SW480 (cell line): ENCODE results near the gene GCK.

Experiments
- DNase-seq: peaks from one replicate; pipeline ENCODE4 v3.0.0-alpha.2; 2016; ENCODE audit warnings: low spot score

GCK gene

DNA sequence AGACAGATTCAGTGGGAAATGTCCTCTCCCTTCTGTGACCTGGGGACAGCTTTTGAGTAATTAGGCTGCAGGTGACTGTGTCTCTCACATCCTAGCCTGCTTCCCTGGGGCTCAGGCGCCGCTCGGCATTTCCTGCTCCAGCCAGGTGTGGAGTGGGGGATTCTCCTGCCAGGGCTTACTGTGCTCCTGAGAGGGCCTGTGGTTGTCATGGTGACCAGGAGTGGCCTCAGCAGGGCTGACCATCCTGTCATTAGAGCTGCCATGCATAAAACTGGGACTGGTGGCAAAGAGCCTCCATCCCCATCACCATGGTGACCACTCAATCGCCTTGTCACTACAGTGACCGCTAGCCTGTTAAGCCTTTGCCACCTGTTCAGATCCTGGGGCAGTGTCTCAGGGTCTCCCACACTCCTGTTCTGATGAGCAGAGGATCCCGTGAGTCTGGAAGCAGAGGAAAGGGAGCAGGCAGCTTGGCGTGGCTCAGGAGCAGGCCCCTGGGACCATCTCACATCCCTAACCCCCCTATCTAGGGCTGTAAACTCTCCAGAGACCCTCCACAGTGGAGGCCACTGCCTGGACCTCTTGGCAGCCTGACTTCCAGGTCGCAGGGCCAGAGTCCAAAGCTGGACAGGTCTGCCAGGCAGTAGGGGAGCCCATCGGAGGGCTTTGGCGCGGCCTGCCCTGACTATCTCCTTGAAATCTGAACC is at the start of gene GCK:
GCK (minus strand) TSS at position 154 of the 707 bp plus-strand sequence. CDS start 486 bp downstream, outside the sequence.
- no peak for DNase-seq

DNA sequence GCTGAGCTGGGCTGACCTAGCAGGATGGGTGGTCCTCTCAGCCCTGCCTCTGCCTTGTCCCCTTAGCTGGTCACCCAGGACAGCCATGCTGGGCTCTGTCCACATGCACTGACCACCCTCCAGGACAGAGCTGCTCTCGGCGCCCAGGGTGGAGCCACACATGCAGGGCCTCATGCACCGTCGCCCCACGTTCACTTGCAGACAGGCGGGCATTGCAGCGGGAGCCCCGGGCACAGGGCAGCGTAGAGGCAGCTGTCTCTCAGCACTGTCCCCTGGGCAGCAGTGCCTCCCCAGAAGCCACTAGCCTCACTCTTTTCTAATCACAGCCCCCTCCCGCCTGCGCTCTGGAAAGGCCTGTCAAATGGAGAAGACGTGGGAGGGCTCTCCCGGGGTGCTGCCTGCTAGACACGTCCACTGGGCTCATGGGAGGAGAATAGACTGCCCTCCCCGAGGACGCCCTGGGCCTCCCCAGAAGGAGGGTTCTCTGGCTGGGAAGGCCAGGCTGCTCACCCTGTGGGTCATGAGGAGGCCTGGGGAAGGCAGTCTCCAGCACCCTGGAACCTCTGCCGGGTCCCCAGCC is 49.0 kb upstream of the GCK start:
- no peak for DNase-seq

DNA sequence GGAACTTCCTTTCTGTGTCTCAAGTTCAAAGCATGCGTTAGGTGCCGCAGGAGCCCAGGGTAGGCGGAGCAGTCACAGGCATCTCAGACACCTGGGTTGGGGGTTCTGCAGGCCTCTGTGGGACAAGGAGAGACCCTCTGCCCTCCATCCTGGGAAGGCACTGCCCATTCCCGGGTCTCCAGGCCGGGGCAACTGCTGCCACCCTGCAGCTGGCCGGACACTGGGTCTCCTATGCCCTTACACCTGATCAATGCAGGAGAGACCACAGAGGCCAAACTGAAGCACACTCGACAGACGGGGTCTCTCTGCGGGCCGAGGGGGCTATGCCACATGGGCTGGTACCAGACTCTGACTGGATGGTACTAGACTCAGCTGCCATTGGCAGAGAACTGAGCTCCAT is 48.5 kb upstream of the GCK start:
- no peak for DNase-seq

DNA sequence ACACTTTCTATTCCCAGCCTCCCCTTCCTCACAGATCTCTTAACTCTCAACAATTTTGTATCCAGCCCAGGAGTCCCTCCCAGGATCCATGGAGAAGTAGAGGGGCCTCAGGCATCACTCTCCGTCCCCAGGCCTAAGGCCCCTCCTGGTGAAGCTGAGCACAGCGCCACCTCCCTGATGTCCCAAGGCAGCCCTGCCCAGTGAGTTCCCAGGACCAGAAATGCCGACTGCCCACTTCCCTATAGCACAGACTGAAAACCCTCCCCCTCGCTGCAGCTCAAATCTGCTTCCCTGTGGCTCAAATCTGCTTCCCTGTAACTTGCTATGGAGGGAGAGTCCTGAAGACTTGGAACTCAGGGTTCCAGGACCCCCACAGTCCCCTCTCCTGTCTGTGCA is 47.1 kb upstream of the GCK start:
- DNase-seq: no peak

DNA sequence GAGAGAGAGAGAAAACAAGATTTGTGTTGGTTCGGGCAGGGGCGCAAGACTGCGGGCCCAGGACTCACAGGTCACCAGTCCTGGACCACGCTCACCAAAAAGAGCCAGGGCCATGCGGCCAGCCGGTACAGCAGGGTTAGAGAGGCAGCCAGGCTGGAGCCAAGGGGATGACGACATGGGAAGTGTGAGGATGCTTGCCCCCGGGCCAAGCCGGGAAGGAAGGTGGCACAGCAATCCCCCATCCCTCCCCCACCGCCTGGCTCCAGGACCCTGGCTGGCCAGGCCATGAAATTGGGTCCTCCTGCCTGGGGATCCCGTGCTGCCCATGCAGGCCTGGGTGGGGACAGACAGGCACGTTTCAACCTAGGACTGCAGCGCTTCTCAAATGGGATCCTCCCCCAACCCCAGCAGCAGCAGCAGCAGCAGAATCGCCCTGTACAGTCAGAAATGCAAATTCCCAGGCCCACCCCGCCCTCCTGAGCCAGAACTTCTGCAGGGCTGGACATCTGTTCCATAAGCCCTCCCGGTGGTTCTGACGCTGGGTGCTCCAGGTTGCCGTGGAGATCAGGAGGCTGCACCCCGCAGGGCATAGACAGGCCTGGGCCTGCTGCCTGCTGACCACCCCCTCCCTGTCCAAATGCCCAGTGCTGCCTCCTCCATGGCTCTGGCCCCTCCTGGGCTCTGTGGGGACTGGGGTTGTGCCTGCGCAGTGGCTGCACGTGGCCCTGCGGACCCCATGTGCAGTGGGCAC is 46.5 kb upstream of the GCK start:
- no peak for DNase-seq

DNA sequence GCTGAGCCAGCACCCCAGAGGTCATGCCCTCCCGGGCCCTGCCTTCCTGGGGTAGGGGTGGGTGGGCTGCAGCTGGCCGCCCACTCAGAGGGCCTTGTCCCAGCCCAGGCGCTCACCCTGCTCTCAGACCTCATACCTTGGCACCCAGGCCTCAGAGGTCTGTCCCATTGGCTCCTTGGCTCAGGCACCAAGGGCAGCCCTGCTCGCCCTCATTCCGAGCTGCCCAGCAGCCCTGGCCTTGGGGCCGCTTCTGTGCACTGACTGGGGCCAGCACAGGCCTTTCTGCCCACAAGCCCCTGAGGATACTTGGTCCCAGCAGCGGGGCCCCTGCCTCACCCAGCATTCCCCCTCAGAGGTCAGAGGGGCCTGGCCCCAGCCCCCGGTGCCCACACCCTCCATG is 45.8 kb upstream of the GCK start:
- no peak for DNase-seq

DNA sequence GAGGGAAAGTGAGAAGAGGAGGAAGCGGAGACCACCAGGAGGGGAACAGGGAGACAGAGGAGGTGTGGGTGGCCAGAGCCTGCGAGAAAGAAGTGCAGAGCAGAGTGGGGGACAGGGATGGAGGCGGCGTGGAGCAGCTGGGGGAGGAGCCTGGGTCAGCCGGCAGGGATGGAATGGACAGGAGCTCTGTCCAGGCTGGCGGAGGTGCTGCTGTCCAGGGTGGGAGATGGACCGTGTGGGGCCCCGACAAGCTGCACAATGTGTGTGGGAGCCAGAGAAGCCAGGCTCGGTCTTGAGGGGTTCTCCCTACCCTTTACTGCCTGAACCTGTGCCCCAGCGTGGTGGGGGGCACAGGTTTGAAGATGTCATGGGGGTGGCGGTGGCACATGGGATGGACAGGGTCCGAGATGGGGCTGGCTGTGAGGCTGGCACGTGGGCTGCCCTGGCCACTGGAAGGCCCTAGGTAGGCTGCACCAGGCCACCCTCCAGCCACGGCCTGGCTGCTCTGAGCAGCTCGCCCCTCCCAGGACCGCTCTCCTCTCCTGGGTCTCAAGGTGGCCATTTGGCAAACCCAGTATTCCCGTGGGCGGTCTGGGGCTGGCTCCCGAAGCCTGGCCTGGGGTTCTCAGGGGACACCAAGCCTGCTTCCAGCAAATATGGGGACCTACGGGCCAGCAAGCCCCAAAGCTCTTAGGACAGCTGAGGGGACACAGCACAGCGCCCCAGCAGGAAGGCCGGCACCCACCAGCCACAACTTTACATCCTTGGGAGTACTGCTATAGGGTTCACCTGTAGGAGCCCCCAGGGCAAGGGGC is 43.9 kb upstream of the GCK start:
- DNase-seq: no peak

DNA sequence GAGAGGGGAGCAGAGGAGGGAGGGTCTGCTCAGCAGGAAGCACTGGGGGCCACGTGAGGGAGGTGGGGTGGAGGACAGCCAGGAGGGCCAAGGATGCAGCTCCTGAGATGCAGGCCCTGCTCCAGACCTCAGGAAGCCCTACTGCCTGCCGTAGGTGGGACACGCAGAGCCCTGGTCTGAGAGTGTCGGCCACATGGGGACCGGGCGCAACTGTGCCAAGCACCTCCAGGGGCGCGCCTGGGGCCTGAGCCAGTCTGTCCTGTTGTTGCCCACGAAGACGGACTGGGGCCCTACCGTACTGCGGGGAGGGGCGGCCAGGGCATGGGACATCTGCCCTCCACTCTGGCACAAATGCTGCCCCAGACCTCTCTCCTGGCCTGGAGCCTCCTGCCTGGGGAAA is 43.2 kb upstream of the GCK start:
- no peak for DNase-seq

DNA sequence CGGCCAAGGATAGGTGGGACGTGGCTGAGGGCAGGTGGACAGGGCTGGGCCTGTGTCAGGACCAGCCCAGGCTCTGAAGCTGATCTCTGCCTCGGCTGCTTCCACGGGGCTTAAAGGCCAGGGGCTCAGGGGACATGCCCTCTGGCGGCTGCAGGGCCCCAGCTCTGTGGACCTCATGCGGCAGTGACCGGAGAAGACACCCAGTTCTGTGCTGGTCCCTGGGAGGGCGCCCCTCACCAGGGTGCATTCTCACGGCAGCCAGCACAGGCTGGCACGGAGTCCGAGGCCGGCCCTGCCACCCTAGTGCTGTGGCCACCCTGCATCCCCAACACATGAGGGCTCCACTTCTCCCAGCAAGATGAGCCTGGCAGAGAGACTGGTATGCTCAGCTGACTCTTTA is 41.8 kb upstream of the GCK start:
- no peak for DNase-seq

DNA sequence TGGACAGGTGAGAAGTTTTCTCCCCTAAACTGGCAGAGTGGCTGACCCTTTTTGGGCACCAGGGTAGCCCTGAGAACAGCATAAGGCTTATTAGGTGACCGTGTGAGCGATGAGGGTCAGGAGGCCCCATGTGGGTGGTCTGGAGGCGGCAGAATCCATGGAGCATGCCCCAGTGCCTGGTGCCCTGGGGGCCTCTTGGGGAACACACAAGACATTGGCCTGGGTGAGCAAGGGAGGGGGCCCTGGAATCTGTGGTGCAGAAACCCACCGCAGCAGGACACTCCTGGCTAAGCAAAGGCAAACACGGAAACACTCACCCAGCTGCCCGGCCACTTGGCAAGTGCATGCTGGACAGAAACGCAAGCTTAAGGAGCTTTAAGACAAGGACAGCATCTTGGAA is 41.0 kb upstream of the GCK start:
- no peak for DNase-seq

DNA sequence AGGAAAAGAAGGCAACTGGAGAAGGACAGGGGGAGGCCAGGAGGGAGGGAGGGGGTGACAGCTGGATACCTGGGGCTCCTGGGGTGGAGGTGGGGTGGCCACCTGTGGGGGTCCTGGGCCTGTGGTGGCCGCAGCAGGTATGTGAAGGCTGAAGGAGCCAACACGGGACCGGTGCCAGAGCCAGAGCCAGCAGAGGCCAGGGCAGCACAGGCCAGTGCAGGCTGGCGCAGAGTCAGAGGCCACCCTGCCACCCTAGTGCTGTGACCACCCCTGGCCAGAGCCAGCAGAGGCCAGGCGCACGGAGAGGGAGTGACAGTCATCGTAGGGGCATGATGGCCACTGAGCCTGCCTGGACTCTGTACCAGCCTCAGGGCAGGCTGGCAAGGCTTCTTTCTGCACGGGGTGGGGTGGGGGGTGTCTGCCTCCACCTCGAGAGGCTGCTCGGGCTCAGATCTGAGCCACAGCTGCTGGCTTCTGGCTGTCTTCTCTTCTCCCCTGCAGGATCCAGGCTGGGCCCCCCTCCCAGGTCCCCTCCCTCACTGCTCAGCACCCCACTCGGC is 40.4 kb upstream of the GCK start:
- DNase-seq: no peak

DNA sequence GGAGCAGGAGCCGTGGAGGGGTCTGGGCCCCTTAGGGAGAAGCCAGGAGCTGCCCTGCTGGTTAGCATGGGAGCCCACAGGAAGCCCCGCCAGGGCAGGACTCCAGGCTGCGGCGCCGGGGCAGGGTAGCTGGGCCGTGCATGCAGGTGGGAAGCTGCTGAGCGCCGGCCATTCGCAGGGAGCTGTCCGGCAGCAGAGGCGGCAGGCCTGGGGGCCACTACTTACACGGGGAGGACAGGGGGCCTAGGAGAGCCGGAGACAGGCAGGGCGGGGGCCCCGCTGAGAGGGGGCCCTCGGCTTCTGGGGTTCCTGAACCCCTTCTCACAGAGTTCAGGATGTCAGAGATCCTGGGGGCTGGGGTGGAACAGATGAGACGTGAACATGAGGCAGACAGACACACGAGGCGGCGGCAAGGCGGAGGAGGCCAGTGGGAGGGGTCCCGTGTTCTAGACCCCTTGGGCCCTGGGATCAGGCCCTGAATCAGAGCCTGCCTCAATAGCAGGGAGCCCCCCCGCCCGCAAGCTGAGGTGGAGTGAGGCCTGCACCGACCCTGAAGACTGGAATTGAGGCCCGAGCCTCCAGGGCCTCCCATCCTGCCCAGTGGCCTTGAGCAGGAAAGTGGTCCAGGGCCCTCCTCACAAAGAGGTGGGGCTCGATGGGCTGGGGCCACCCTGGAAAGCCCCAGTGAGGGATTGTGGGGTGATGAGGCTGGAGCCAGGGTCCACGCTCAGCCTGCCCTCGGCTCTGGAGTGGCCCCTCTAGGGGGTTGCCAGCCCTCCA is 39.5 kb upstream of the GCK start:
- no peak for DNase-seq

DNA sequence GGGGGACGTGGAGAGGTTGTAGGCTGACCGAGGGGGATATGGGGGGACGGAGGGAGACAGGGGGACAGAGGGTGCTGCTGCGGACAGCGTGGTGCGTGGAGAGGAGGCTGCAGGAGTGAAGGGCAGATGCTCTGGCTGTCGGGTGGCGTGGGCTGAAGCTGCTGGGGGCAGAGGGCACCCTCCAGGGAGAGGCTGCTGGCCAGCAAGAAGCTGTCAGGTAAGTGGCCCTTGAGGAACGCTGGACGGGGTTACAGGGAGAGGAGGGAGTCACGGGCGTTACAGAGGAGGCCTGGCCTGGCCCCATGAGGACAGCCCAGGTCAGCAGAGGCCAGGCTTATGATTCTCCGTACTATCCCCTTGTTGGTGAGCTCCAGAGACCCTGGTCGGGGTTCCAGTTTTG is 38.7 kb upstream of the GCK start:
- DNase-seq: no peak

DNA sequence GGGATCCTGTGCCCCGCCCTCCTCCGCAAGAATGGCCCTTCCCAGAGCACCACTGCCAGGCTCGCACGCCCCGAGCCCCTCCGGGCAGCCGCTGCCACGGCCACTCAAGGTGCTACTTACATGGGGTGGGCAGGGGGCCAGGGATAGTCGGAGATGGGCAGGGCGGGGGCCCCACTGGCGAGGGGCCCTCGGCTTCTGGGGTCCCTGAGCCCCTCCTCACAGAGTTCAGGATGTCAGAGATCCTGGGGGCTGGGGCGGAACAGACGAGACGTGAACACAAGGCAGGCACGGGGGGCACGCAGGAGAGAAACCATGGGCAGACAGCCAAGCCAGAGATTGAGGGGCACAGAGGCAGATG is 37.1 kb upstream of the GCK start:
- no peak for DNase-seq

DNA sequence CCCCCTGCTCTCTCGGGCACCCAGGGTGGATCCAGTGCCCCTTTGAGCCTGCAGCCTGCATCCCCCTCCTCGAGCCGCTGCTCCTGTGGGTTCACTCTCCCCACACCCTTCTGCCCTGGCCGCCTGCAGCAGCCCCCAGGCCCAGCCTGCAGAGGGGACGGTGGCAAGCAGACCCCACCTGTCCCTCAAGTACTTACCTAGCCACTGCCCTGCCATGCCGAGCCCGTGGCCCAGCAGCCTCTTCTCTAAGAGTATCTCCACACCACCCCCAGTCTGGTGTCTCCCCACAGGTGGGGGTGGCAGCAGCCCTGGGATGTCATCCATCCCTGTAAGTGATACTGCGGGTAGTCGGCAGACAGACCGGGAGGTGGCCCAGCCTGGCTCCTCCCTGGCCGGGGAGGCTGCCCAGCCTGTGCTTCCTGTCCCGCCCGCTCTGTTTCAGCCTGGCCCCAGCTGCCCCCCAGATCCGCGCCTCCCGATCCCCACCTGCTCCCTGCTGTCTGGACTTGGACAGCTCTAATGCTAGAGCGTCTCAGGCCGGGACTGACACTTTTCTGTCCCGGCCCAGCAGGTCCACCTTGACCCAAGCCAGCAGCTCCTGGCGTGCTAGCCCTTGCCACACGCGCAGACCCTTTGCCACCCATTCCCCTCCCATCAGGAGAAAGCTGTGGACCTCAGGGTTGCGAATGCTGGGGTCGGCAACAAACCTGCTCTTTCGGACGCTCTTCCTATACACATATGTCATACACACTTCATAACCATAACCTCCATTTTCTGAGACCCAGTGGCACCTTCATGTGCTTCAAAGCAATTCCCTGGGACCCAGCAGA is 36.5 kb upstream of the GCK start:
- no peak for DNase-seq

DNA sequence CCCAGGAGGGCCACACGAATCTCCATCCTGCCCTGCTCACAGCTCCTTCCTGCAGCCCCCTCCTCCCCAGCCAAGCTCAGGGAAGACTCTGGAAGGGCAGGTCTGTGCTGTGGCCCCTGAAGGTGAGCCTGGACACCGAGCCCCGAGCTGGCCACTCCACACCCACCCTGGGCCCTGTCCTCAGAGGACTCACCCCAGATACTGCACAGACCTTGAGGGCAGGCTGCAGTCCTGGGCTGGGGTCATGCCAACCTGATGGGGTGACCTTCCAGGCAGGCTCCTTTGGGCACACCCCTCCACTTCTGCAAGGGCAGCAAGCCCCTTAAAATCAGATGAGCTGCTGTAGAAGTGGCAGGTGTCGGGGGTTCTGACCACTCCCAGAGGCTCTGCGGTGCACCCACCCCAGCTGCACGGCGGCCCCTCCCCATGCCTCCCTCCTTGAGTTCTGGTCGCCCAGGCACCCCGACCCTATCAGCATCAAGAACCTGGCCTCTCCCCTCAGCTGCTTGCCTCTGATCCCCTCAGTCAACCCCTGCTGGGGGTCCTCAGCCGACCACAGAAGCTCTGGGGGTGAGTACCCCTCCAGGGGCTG is 35.8 kb upstream of the GCK start:
- no peak for DNase-seq

DNA sequence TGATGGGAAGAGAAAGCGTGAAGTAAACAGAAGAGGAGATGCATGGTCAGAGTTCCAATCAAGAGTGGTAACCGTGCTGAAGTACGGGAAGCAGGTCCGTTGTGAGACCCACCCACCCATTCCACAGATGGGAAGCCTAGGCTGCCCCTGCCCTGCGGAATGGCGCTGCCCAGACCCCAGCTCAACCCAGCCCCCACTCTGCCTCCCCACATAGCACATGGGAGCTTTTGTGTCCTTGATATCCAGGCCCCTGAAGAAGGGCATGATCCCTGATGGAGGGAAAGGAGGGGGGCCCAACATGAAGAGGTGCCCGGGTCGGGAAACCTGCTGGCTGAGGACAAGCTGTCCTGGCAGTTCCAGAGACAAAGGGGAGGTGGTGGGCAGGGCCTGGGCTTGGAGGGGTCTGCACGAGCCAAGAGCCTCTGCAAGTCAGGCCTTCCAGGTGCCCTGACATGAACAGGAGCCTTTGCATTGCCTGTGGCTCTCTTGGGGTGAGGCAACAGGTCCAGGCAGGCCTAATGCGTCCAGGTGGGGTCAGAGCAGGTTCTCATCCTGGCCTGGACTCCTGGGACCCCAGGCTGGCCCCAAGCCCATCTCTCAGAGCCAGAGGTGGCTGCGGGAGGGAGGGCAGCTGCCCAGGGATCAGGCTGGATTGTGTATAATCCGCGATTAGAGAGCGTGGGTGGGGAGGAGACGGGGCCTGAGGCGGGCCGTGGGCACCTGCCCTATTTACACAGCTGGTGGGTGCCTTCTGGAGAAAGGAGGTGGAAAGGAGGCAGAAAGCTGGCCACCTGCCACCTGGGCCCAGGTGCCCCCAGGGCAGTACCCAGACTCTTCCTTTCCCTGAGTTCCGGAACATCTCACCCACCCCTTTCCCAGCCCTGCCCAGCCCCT is 35.1 kb upstream of the GCK start:
- no peak for DNase-seq

DNA sequence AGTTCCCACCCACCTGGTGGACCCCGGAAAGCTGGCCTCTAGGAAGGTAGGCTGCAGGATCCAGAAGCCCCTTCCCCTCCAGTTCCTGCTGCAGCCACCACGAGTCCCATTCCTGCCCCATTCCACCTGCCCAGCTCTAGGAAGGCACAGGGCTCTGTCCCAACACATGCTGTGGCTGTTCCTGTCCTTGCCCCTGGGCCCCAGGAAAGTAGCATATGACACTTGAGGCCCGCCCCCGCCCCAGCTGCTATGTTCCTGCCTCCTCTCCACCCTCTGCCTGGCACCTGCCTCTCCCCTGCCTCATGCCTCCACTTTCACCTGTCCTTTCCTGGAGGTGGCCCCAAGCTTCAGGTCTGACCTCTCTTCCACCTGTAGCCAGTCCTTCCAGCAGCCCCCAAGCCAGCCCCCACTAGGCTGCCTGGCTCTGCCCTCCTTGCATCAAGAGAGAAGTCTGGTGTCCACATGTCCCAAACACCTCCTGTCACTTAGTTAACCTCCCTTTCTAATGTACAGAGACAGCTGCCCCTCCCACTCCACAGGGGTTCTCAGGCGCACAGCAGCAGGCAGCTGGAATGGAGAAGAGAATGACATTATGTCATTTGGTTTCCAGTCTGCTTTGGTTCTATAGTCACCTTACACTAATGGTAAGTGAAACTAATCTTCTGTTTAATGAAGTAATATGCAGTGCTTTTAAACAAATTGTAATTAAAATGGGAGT is 34.3 kb upstream of the GCK start:
- no peak for DNase-seq
